Stimulated activated effector memory CD8-positive, alpha-beta T cell treated with anti-CD3 and anti-CD28 coated beads, Interleukin-12 subunit alpha, Interleukin-12 subunit beta, amount 100 ng/mL, for 72 hours (primary cell): ENCODE data around the gene TTC4.
A peak's percentile ranks its signal among the peaks of the same experiment; 100 is the strongest.

Source experiments
- ATAC-seq: fragments of 150-1000 bp; cut with Tn5 transposase; 2 replicates; pipeline ENCODE4 v1.10.0; 2021
- DNase-seq, 2 donors: peaks; one replicate each; pipeline ENCODE4 v3.0.0; 2021 to 2022; ENCODE audit warnings: low spot score in 2 of 2
- H3K27ac Mint-ChIP-seq: one replicate; pipeline ENCODE4 v1.8.0; 2022; ENCODE audit warnings: mild to moderate bottlenecking, mixed read lengths
- H3K36me3 Mint-ChIP-seq: one replicate; pipeline ENCODE4 v1.8.0; 2022; ENCODE audit warnings: mild to moderate bottlenecking, mixed read lengths
- H3K4me1 Mint-ChIP-seq: one replicate; pipeline ENCODE4 v1.8.0; 2022; ENCODE audit warnings: mixed read lengths
- H3K4me3 Mint-ChIP-seq: one replicate; pipeline ENCODE4 v1.8.0; 2022; ENCODE audit warnings: mild to moderate bottlenecking, mixed read lengths
- H3K9me3 Mint-ChIP-seq: one replicate; pipeline ENCODE4 v1.8.0; 2022; ENCODE audit warnings: mixed read lengths

Gene TTC4

DNA sequence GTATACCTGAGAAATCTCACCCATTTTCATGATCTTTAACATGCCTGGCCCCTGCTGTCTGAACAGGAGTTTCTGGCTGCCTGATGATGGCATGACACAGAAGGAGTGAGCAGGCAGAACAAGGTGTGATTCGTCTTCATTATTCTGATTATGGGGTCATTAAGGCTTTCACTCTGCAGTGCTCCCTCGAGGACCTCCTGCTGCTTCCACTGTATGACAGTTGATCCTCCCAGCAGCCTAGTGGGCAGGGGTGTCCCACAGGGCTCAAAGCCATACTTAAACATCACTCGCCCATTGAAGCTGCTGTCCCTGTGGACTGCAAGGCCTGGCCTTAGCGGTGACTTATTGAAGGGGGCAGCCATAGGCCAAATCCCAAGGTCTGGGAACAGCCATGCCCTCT is 61.4 kb downstream of the TTC4 start:
- ATAC-seq = no peak
- H3K27ac Mint-ChIP-seq = no peak overlapping the region

GRCh38 chr1:54777431-54777830 is 61.8 kb downstream of the TTC4 start:
- Mint-ChIP-seq H3K4me3 (no peak overlapping the region), H3K4me1 (peaks cover 11% of the 10 kb centered on the region), H3K9me3 (no peaks in the 10 kb centered on the region), H3K27ac (peak overlapping the region; percentile 63), H3K36me3 (peaks cover 5% of the 10 kb centered on the region)
- ATAC-seq (no peak), DNase-seq (no peak)

More for the DNA sequence above, 61.4 kb downstream of the TTC4 start:
- Mint-ChIP-seq H3K4me1 (peaks cover 11% of the 10 kb centered on the region), H3K36me3 (peaks cover 5% of the 10 kb centered on the region), H3K9me3 (no peaks in the 10 kb centered on the region), H3K4me3 (no peak overlapping the region)
- DNase-seq = no peak

GRCh38 chr1:54781023-54781723 is 65.5 kb downstream of the TTC4 start:
- ATAC-seq (no peak), DNase-seq (no peak)
- H3K27ac Mint-ChIP-seq = no peak overlapping the region
- peaks cover 5% of the 10 kb centered on the region for H3K36me3 Mint-ChIP-seq
- no peaks in the 10 kb centered on the region for H3K9me3 Mint-ChIP-seq
- H3K4me1 Mint-ChIP-seq = peaks cover 7% of the 10 kb centered on the region
- H3K4me3 Mint-ChIP-seq = no peak overlapping the region

DNA sequence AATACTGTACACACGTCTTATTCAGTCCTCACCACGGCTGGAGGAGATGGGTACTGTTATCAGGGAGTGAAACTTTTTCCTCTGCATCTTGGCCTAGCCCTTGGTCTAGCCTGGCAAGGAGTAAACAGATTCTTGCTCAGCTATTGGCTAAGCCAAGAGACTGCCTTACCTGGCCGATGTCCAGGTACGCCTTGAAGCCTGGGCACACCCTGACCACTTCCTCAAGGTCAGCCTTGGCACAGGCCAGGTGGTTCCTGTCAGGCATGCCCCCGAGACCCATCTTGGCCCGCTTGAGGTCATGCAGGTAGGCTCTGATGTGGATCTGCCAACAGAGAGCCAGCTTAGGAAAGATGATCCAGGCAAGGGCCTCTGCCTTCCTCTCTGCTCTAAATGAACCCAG is 66.5 kb downstream of the TTC4 start:
- DNase-seq (no peak), ATAC-seq (no peak)
- Mint-ChIP-seq H3K4me3 (no peak overlapping the region), H3K9me3 (no peaks in the 10 kb centered on the region), H3K27ac (peak overlapping the region; percentile 17), H3K4me1 (peaks cover 12% of the 10 kb centered on the region), H3K36me3 (peaks cover 5% of the 10 kb centered on the region)

GRCh38 chr1:54782588-54782987 is 66.9 kb downstream of the TTC4 start:
- DNase-seq (no peak), ATAC-seq (no peak)
- H3K36me3 Mint-ChIP-seq = peaks cover 5% of the 10 kb centered on the region
- peak overlapping the region; percentile 17 for H3K27ac Mint-ChIP-seq
- H3K4me3 Mint-ChIP-seq = no peak overlapping the region
- H3K9me3 Mint-ChIP-seq = no peaks in the 10 kb centered on the region
- H3K4me1 Mint-ChIP-seq = peaks cover 12% of the 10 kb centered on the region

DNA sequence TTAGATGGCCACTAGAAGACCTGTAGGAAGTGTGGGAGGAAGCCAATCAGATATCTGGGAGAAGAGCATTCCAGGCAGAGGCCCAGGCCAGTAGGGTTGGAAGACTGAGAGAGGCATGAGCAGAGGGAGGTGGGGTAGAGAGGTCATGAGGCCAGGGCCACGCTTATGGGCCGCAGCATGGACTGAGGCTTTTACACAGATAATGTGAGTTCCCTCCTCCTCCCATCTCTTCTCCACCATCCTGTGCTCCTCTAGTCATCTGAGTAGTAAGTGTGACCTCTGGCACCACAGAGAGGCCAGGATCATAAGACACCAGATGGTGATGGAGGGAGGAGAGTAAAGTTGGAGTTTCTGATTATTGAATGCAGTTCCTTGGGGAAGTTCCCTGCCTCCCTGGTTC is 68.4 kb downstream of the TTC4 start:
- Mint-ChIP-seq H3K4me3 (no peak overlapping the region), H3K36me3 (peaks cover 5% of the 10 kb centered on the region), H3K9me3 (no peaks in the 10 kb centered on the region), H3K4me1 (peaks cover 15% of the 10 kb centered on the region), H3K27ac (no peak overlapping the region)
- ATAC-seq = no peak
- no peak for DNase-seq

- Mint-ChIP-seq H3K4me3 (no peak overlapping the region), H3K4me1 (peaks cover 34% of the 10 kb centered on the region), H3K36me3 (no peaks in the 10 kb centered on the region), H3K27ac (peak overlapping the region; percentile 48), H3K9me3 (no peaks in the 10 kb centered on the region)
- ATAC-seq = no peak
- DNase-seq = no peak
Measured at GRCh38 chr1:54786778-54787177, 71.1 kb downstream of the TTC4 start.

DNA sequence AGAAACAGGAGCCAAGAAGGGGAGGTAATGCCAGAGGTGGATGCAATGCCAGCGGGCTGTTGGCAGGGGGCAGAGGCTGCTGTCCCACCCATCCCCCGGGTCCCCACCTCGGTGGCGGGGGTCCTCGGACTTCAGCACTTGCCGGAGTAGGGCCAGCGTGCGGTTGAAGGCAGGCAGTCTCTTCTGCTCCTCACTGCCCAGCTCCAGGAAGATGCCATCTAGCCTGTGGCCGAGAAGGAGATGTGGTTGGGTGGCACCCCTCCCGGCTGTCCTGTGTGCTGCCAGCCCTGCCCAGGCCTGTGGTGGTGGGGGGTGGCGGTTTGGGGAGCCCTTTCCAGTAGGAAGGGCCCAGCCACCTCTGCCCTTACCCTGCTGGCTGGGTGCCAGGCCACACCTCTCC is 71.9 kb downstream of the TTC4 start:
- Mint-ChIP-seq H3K9me3 (no peaks in the 10 kb centered on the region), H3K4me1 (peaks cover 34% of the 10 kb centered on the region), H3K36me3 (no peaks in the 10 kb centered on the region), H3K27ac (peak overlapping the region; percentile 48), H3K4me3 (no peak overlapping the region)
- no peak for DNase-seq
- no peak for ATAC-seq

DNA sequence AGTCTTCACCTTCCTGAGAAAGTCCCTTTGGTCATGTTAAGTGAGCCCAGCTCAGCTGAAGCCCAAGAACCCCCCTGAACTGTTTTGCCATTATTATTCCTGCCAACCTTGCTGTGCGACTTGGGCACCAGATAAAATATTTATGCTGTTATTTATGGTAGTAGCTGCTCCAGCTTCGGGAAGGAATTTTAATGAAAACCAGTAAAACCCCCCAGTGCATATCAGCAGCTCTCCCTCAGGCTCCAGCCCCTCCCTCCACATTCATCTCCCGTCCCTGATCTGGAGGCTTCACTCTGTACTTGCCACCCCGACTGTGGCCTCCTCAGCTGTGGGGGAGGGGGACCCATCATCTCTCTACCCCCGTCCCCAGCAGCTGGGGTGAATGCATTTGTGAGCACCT is 72.8 kb downstream of the TTC4 start:
- H3K4me1 Mint-ChIP-seq = peaks cover 34% of the 10 kb centered on the region
- no peak overlapping the region for H3K4me3 Mint-ChIP-seq
- H3K9me3 Mint-ChIP-seq = no peaks in the 10 kb centered on the region
- DNase-seq (no peak), ATAC-seq (no peak)
- H3K36me3 Mint-ChIP-seq = no peaks in the 10 kb centered on the region
- H3K27ac Mint-ChIP-seq = peak overlapping the region; percentile 94

- Mint-ChIP-seq H3K9me3 (no peaks in the 10 kb centered on the region), H3K36me3 (no peaks in the 10 kb centered on the region), H3K4me3 (no peak overlapping the region), H3K27ac (peak overlapping the region; percentile 94), H3K4me1 (peaks cover 59% of the 10 kb centered on the region)
- ATAC-seq (no peak), DNase-seq (peak in 1 of 2 donors; percentile 83)
Measured at GRCh38 chr1:54791880-54792522, 76.3 kb downstream of the TTC4 start.
